ENCODE results near the gene FAM168A. TPM values are rescaled to one million over a fixed set of nuclear protein-coding genes. Genes with fewer than 3 reads are reported as not detected.

FAM168A gene
- total RNA-seq, 1 donor from 2014 or later, result 50.8 TPM

DNA sequence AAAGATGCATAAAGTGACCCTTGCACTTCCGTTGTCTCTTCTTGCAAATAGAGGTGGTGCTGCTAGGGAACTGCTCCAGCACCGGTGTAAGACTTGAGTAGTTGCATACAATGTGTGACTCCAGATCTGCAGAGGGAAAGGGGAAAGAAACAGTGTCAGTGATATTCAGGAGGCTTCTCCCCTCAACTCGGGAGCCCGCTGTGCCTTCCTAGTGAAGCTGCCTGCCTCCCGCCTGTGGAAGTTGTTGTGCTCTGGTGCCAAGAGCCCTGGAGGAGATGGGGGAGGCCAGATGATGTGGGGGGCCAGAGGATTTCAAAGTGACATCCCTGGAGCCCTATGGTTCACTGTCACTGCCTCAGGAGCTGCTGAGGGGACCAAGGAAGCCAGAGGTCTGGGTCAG, 191.3 kb downstream of the FAM168A start:
- Mint-ChIP-seq H3K27me3 (no peaks in the 10 kb centered on the region), H3K9me3 (ENCODE audit: low read depth) (no peaks in the 10 kb centered on the region), H3K27ac (no peak overlapping the region), H3K4me3 (ENCODE audit: low read depth) (no peak overlapping the region), H3K4me1 (ENCODE audit: low read depth) (no peaks in the 10 kb centered on the region), H3K36me3 (ENCODE audit: insufficient read depth) (peaks cover 7% of the 10 kb centered on the region)
- no peak for DNase-seq (ENCODE audit: low spot score, unreplicated experiment)
- no peak for TF ChIP-seq CTCF (IDR thresholded peaks at IDR 0.05; ENCODE audit: unreplicated experiment)

GRCh38 chr11:73406131-73406530, 191.8 kb downstream of the FAM168A start:
- no peak overlapping the region for H3K4me3 Mint-ChIP-seq (ENCODE audit: low read depth)
- H3K4me1 Mint-ChIP-seq (ENCODE audit: low read depth), result no peaks in the 10 kb centered on the region
- H3K9me3 Mint-ChIP-seq (ENCODE audit: low read depth), result no peaks in the 10 kb centered on the region
- no peak for DNase-seq (ENCODE audit: low spot score, unreplicated experiment)
- no peaks in the 10 kb centered on the region for H3K27me3 Mint-ChIP-seq
- no peak overlapping the region for H3K27ac Mint-ChIP-seq
- no peak for TF ChIP-seq CTCF (IDR thresholded peaks at IDR 0.05; ENCODE audit: unreplicated experiment)
- peaks cover 7% of the 10 kb centered on the region for H3K36me3 Mint-ChIP-seq (ENCODE audit: insufficient read depth)

GRCh38 chr11:73405146-73405510, 192.8 kb downstream of the FAM168A start:
- Mint-ChIP-seq H3K27me3 (no peaks in the 10 kb centered on the region), H3K36me3 (ENCODE audit: insufficient read depth) (peaks cover 7% of the 10 kb centered on the region), H3K27ac (no peak overlapping the region), H3K4me3 (ENCODE audit: low read depth) (no peak overlapping the region), H3K4me1 (ENCODE audit: low read depth) (no peaks in the 10 kb centered on the region), H3K9me3 (ENCODE audit: low read depth) (no peaks in the 10 kb centered on the region)
- no peak for DNase-seq (ENCODE audit: low spot score, unreplicated experiment)
- TF ChIP-seq CTCF (IDR thresholded peaks at IDR 0.05; ENCODE audit: unreplicated experiment), result no peak

DNA sequence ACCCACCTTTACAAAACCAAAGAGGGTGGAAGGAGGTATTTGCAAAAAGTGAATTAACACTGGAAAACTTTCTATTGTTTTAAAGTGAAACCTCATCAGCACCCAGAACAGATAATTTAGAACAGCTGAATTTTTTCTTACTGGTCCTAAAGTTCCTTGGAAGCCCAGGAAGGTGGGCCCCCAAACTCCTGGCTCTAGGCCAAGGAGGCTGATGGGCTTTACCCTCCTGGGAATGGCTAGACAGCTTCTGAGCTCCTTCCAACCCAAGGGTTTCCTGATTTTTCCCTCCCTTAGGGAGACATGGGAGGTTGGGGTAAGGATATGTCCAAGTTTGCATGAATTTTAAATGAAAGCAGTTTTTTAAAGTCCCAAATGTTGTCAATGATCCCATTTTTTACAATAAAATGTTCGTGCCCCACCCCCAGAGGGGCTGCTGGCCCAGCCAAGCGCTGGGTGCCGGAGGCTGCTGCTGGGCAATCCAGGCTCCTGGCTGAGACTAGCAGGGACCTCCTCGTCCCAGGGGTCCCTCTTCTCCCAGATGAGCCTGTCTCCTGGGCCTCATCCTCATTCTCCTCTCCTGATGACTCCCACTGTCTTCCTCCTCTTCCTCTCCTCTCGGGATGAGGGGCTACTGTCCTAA, 193.3 kb downstream of the FAM168A start:
- no peaks in the 10 kb centered on the region for H3K4me1 Mint-ChIP-seq (ENCODE audit: low read depth)
- no peak for TF ChIP-seq CTCF (IDR thresholded peaks at IDR 0.05; ENCODE audit: unreplicated experiment)
- no peak overlapping the region for H3K4me3 Mint-ChIP-seq (ENCODE audit: low read depth)
- H3K27me3 Mint-ChIP-seq, result no peaks in the 10 kb centered on the region
- H3K9me3 Mint-ChIP-seq (ENCODE audit: low read depth), result no peaks in the 10 kb centered on the region
- H3K36me3 Mint-ChIP-seq (ENCODE audit: insufficient read depth), result peaks cover 7% of the 10 kb centered on the region
- H3K27ac Mint-ChIP-seq, result no peak overlapping the region
- no peak for DNase-seq (ENCODE audit: low spot score, unreplicated experiment)

- H3K4me3 Mint-ChIP-seq (ENCODE audit: low read depth), result no peak overlapping the region
- no peaks in the 10 kb centered on the region for H3K4me1 Mint-ChIP-seq (ENCODE audit: low read depth)
- H3K27me3 Mint-ChIP-seq, result no peaks in the 10 kb centered on the region
- DNase-seq (ENCODE audit: low spot score, unreplicated experiment), result no peak
- H3K9me3 Mint-ChIP-seq (ENCODE audit: low read depth), result no peaks in the 10 kb centered on the region
- peak; percentile 64 for TF ChIP-seq CTCF (IDR thresholded peaks at IDR 0.05; ENCODE audit: unreplicated experiment)
- no peak overlapping the region for H3K27ac Mint-ChIP-seq
- H3K36me3 Mint-ChIP-seq (ENCODE audit: insufficient read depth), result peaks cover 8% of the 10 kb centered on the region
Observed at GRCh38 chr11:73404048-73404447, 193.9 kb downstream of the FAM168A start.
